Mesodermal cell (in vitro differentiated cells): ENCODE results near the gene GLI2.

Experiments used
- H3K27ac ChIP-seq: 2 replicates; pipeline ENCODE4 v1.7.0; 2013; ENCODE audit warnings: mild to moderate bottlenecking, low read depth, low read length, moderate library complexity; ENCODE audit not compliant: severe bottlenecking
- H3K36me3 ChIP-seq: 2 replicates; pipeline ENCODE4 v1.7.1; 2013; ENCODE audit warnings: mild to moderate bottlenecking, low read length, moderate library complexity; ENCODE audit not compliant: control insufficient read depth, insufficient read depth
- H3K4me1 ChIP-seq: one replicate; pipeline ENCODE4 v1.7.1; 2013; ENCODE audit warnings: mild to moderate bottlenecking, low read length; ENCODE audit not compliant: insufficient read depth, control insufficient read depth, poor library complexity, severe bottlenecking
- H3K4me3 ChIP-seq: 2 replicates; pipeline ENCODE4 v1.7.0; 2013; ENCODE audit warnings: low read length, control low read depth, mild to moderate bottlenecking; ENCODE audit not compliant: insufficient read depth, poor library complexity, severe bottlenecking; ENCODE audit errors: extremely low read depth
- H3K9me3 ChIP-seq: 2 replicates; pipeline ENCODE4 v1.7.1; 2013; ENCODE audit warnings: mild to moderate bottlenecking, low read length, moderate library complexity; ENCODE audit not compliant: control insufficient read depth
- WGBS, 2 experiments: methylation state at CpG; one replicate each; pipeline ENCODE4 v1.1.5; 2013; ENCODE audit warnings: missing lambda C conversion rate in 2 of 2; ENCODE audit not compliant: insufficient coverage in 2 of 2; 5-methylcytosine and 5-hydroxymethylcytosine counted together

GLI2 gene

GRCh38 chr2:120759543-120760331, 24.1 kb downstream of the GLI2 start:
- peaks cover 21% of the 10 kb centered on the region for H3K36me3 ChIP-seq
- 78 to 89% methylated on average over 3 to 6 of the region's 7 CpGs for WGBS, 2 experiments
- H3K4me3 ChIP-seq, result no peak overlapping the region
- no peak overlapping the region for H3K27ac ChIP-seq
- peaks cover 55% of the 10 kb centered on the region for H3K4me1 ChIP-seq
- H3K9me3 ChIP-seq, result no peaks in the 10 kb centered on the region

GRCh38 chr2:120760446-120761135, 24.9 kb downstream of the GLI2 start:
- H3K27ac ChIP-seq, result no peak overlapping the region
- H3K36me3 ChIP-seq, result peaks cover 17% of the 10 kb centered on the region
- peaks cover 63% of the 10 kb centered on the region for H3K4me1 ChIP-seq
- no peaks in the 10 kb centered on the region for H3K9me3 ChIP-seq
- WGBS, 2 experiments, result 89 to 94% methylated on average over 7 to 8 of the region's 8 CpGs
- H3K4me3 ChIP-seq, result no peak overlapping the region

- H3K9me3 ChIP-seq, result no peaks in the 10 kb centered on the region
- WGBS, 2 experiments, result 65 to 70% methylated on average over 6 to 7 of the region's 8 CpGs
- H3K36me3 ChIP-seq, result peaks cover 17% of the 10 kb centered on the region
- H3K4me1 ChIP-seq, result peaks cover 69% of the 10 kb centered on the region
- H3K4me3 ChIP-seq, result no peak overlapping the region
- H3K27ac ChIP-seq, result no peak overlapping the region
Measured at GRCh38 chr2:120761164-120761861, 25.6 kb downstream of the GLI2 start.

- H3K27ac ChIP-seq, result no peak overlapping the region
- 89 to 95% methylated on average over 5 of the region's 5 CpGs for WGBS, 2 experiments
- H3K36me3 ChIP-seq, result peaks cover 17% of the 10 kb centered on the region
- no peaks in the 10 kb centered on the region for H3K9me3 ChIP-seq
- H3K4me3 ChIP-seq, result no peak overlapping the region
- H3K4me1 ChIP-seq, result peaks cover 75% of the 10 kb centered on the region
Measured at GRCh38 chr2:120761911-120762310, 26.2 kb downstream of the GLI2 start.

GRCh38 chr2:120762341-120763061, 26.8 kb downstream of the GLI2 start:
- no peak overlapping the region for H3K4me3 ChIP-seq
- no peak overlapping the region for H3K27ac ChIP-seq
- H3K9me3 ChIP-seq, result no peaks in the 10 kb centered on the region
- H3K4me1 ChIP-seq, result peaks cover 75% of the 10 kb centered on the region
- peaks cover 17% of the 10 kb centered on the region for H3K36me3 ChIP-seq
- 87 to 94% methylated on average over 13 to 15 of the region's 15 CpGs for WGBS, 2 experiments

- peaks cover 17% of the 10 kb centered on the region for H3K36me3 ChIP-seq
- H3K9me3 ChIP-seq, result no peaks in the 10 kb centered on the region
- 91 to 93% methylated on average over 6 to 8 of the region's 8 CpGs for WGBS, 2 experiments
- no peak overlapping the region for H3K4me3 ChIP-seq
- H3K27ac ChIP-seq, result no peak overlapping the region
- peaks cover 74% of the 10 kb centered on the region for H3K4me1 ChIP-seq
Measured at GRCh38 chr2:120763508-120763907, 27.8 kb downstream of the GLI2 start.

GRCh38 chr2:120763931-120764330, 28.3 kb downstream of the GLI2 start:
- peaks cover 74% of the 10 kb centered on the region for H3K4me1 ChIP-seq
- WGBS, 2 experiments, result 97 to 99% methylated on average over 9 to 10 of the region's 10 CpGs
- H3K9me3 ChIP-seq, result no peaks in the 10 kb centered on the region
- H3K4me3 ChIP-seq, result no peak overlapping the region
- H3K36me3 ChIP-seq, result peaks cover 18% of the 10 kb centered on the region
- H3K27ac ChIP-seq, result no peak overlapping the region

- 90 to 95% methylated on average over 4 to 6 of the region's 6 CpGs for WGBS, 2 experiments
- Histone ChIP-seq H3K36me3 (peaks cover 18% of the 10 kb centered on the region), H3K4me1 (peaks cover 74% of the 10 kb centered on the region), H3K27ac (peak overlapping the region; percentile 95), H3K4me3 (no peak overlapping the region), H3K9me3 (no peaks in the 10 kb centered on the region)
Measured at GRCh38 chr2:120764492-120764891, 28.8 kb downstream of the GLI2 start.

- no peaks in the 10 kb centered on the region for H3K9me3 ChIP-seq
- H3K4me3 ChIP-seq, result no peak overlapping the region
- H3K36me3 ChIP-seq, result peaks cover 12% of the 10 kb centered on the region
- WGBS, 2 experiments, result 76 to 81% methylated on average over 9 to 10 of the region's 11 CpGs
- H3K4me1 ChIP-seq, result peaks cover 78% of the 10 kb centered on the region
- H3K27ac ChIP-seq, result peak overlapping the region; percentile 95
Measured at GRCh38 chr2:120764991-120765677, 29.5 kb downstream of the GLI2 start.
